Measurements from ENCODE around the gene IL17C.

IL17C gene

GRCh38 chr16:88634141-88634993 lies 4.0 kb upstream of the IL17C start:
- no peak for TF ChIP-seq CTCF (IDR thresholded peaks at IDR 0.05)
- no peak for TF ChIP-seq ZFX (IDR thresholded peaks at IDR 0.05; ENCODE audit: borderline replicate concordance)
- no peak overlapping the region for H3K27ac ChIP-seq

DNA sequence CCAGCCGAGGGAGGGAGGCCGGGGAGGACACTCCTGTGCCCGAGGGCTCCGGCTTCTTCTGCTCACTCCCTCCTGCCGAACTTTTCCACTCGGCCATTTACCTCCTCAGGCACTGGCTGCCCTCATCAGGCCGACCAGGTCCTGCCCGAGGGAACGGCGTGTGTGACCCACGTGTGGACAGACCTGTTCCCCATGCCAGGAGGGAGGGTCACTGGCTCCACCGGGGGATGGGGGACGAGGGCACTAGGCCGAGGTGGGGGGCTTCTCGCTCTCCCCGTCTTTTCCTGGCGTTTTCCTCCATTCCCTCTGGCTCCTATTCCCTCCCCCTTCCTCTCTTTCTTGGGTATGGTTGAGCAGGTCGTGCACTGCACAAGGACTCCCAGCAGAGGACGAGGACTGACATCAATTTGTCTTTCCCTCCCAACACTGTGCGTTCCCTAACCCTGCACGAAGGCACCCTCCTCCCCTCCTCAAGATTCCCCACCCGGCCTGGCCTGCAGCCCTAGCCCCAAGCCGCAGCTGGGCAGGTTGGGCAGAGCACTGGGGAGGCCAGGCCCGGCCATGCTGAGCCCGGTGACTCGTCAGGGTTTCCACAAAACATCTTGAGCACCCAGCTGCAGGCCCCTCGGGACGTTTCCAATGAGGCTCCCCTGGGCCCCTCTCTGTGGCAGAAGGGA lies 3.2 kb upstream of the IL17C start:
- TF ChIP-seq CTCF (IDR thresholded peaks at IDR 0.05) (no peak), ZFX (IDR thresholded peaks at IDR 0.05; ENCODE audit: borderline replicate concordance) (no peak)
- H3K27ac ChIP-seq: no peak overlapping the region

- TF ChIP-seq ZFX (IDR thresholded peaks at IDR 0.05; ENCODE audit: borderline replicate concordance): no peak
- TF ChIP-seq CTCF (IDR thresholded peaks at IDR 0.05): no peak
- H3K27ac ChIP-seq: no peak overlapping the region
Measured at GRCh38 chr16:88635671-88636319, 2.6 kb upstream of the IL17C start.

GRCh38 chr16:88636488-88637265 lies 1.7 kb upstream of the IL17C start:
- TF ChIP-seq CTCF (IDR thresholded peaks at IDR 0.05) (no peak), ZFX (IDR thresholded peaks at IDR 0.05; ENCODE audit: borderline replicate concordance) (no peak)
- no peak overlapping the region for H3K27ac ChIP-seq

DNA sequence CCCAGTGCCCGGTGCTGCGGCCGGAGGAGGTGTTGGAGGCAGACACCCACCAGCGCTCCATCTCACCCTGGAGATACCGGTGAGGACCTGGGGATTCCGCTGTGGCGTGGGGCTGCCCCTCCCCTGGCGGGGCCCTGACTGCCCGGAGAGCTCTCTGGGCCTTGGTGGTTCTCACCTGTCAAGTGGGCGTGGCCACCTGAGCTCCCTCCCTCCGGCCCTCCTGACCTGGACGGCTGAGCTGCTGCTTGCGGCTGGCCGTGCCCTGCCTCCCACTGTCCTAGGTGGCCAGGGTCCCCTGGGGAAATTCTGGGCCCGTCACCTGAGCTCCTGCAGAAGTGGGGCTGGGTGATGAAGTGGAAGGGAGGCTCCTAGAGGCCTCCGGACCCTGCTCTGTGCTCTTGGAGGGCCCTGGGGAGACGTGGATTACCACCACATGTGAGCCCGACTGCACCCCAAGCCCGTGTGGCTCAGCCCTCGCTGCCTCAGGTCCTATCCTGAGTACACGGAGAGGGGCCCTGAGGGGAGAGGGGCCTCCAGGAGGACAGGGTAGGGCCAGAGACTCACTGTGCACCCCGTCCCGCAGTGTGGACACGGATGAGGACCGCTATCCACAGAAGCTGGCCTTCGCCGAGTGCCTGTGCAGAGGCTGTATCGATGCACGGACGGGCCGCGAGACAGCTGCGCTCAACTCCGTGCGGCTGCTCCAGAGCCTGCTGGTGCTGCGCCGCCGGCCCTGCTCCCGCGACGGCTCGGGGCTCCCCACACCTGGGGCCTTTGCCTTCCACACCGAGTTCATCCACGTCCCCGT lies 1.1 kb downstream of the IL17C start:
- TF ChIP-seq ZFX (IDR thresholded peaks at IDR 0.05; ENCODE audit: borderline replicate concordance) (no peak), CTCF (IDR thresholded peaks at IDR 0.05) (no peak)
- no peak overlapping the region for H3K27ac ChIP-seq

GRCh38 chr16:88640039-88640495 lies 1.7 kb downstream of the IL17C start:
- no peak for TF ChIP-seq ZFX (IDR thresholded peaks at IDR 0.05; ENCODE audit: borderline replicate concordance)
- no peak overlapping the region for H3K27ac ChIP-seq

Data from 22Rv1 (cell line).